ENCODE results near the gene SMIM9.

SMIM9 gene

DNA sequence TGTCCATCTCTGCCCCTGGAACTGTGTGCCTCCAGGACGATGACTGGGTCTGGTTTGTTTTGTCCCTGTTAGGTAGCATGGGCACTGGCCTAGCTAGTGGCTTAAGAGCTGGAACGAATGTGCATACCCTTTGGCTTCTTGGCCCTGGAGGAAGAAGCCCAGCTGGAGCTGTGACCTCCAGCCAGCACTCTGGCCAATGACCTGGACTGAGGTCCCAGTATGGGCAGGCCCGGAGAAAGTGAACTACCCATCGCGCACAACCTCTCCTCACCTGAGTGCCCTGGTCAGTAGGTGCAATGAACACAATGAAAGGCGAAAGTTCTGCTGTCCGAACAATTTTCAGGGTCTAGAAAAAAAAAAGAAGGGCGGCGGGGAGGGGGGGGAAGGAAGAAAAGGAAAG is 53.5 kb downstream of the SMIM9 start:
- H3K36me3 ChIP-seq (ENCODE audit: insufficient read depth, low read length), result peaks cover 18% of the 10 kb centered on the region
- no peak overlapping the region for H3K9ac ChIP-seq (ENCODE audit: low read depth, low read length)
- no peaks in the 10 kb centered on the region for H3K9me3 ChIP-seq (ENCODE audit: control insufficient read depth, insufficient read depth, low read length)
- no peaks in the 10 kb centered on the region for H3K4me1 ChIP-seq (ENCODE audit: insufficient read depth, low read length)

DNA sequence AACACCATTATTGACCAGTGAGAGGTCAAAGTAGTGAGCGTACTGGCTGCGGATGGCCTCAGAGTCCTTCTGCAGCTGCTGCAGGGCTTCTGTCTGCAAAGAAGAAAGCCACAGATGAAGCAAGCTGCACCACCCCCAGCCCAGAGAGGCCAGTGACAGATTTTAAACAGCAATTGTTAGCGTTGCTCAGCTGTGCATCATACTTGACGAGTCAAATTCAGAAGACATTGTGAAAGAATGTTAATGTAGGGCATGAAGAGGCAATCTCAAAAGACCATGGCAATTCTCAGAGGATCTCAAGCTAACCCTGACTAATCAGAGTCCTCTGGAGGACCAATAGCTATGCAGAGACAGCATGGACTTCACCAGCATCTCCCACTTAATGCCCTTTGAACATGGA is 55.2 kb downstream of the SMIM9 start:
- H3K9me3 ChIP-seq (ENCODE audit: control insufficient read depth, insufficient read depth, low read length), result no peaks in the 10 kb centered on the region

DNA sequence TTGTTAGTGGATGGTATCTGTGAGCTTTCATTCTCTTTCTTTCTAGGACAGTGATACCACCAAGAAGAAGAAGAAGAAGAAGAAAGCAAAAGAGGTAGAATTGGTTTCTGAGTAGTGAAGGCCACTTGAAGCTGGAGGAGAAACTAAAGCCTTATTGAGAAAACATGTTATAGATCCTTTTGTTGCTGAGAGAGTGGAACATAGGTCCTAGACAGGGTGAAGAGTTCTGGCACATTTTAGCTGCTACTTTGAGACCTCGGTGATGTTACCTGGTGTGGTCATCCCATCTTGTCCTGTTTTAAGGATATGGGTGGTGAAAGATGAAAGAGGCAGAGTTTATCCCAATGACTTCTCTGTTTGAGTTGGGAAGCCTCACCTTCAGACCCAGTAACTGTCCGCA is 57.7 kb downstream of the SMIM9 start:
- H3K4me1 ChIP-seq (ENCODE audit: insufficient read depth, low read length), result no peaks in the 10 kb centered on the region
- no peaks in the 10 kb centered on the region for H3K9me3 ChIP-seq (ENCODE audit: control insufficient read depth, insufficient read depth, low read length)
- H3K9ac ChIP-seq (ENCODE audit: low read depth, low read length), result no peak overlapping the region
- H3K36me3 ChIP-seq (ENCODE audit: insufficient read depth, low read length), result peaks cover 31% of the 10 kb centered on the region

More for the DNA sequence above, 55.2 kb downstream of the SMIM9 start:
- H3K4me1 ChIP-seq (ENCODE audit: insufficient read depth, low read length), result no peaks in the 10 kb centered on the region
- H3K9ac ChIP-seq (ENCODE audit: low read depth, low read length), result no peak overlapping the region
- H3K36me3 ChIP-seq (ENCODE audit: insufficient read depth, low read length), result peaks cover 22% of the 10 kb centered on the region

DNA sequence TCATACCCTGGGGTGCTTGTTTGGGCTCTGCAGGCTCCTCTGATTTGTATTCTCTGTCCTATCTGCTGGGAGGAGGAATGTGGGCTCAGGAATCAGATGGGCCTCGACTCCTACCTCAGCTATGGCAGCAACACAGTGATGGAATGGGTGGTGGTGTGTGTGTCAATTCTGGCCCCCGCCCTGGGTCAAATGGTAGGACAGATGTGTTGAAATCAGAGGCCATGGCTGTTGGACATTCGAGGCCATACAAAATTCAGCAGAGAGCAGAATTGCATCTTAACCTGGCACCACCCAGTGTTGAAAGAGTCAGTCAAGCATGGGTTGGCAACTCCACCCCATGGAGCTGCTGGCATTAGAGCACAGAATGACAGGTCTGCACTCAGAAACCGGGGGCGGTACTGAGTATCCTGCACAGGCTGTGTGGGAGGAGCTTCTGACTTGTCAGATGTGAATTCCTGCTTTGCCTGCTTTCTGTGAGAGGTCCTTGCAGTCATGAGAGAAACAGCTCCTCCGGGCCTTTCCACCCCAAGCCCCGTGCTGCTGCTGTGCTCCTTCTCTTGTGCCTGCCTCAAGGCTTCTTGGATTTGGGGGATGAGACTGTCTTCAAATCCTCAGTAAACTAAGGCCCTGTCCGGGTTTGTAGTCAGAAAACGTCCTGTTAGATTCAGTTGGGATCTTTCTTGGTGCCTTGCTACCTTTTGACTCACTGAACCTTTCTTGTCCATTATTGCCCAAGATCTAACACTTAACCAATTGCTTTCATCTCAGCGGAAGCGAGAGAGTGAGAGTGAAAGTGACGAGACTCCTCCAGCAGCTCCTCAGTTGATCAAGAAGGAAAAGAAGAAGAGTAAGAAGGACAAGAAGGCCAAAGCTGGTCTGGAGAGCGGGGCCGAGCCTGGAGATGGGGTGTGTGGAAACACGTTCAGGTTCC is 58.8 kb downstream of the SMIM9 start:
- Histone ChIP-seq H3K9me3 (ENCODE audit: control insufficient read depth, insufficient read depth, low read length) (no peaks in the 10 kb centered on the region; the same call in 1 of the 2 replicates), H3K9ac (ENCODE audit: low read depth, low read length) (no peak overlapping the region), H3K4me1 (ENCODE audit: insufficient read depth, low read length) (no peaks in the 10 kb centered on the region), H3K36me3 (ENCODE audit: insufficient read depth, low read length) (peaks cover 32% of the 10 kb centered on the region)

DNA sequence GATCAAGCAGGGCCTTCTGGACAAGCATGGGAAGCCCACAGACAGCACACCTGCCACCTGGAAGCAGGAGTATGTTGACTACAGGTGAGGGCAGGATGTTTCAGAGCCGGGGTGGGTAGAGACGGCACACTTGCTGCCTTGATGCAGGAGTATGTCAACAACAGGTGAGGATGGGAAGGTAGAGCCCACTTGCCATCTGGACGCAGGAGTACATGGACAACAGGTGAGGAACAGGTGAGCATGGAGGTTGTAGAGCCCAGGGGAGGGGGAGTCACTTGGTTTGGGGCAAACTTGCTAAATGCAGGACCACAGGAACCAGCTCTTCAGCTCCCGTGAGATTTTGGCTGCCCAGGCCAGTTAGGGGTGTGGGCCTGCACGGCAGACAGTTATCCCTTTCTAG is 59.8 kb downstream of the SMIM9 start:
- Histone ChIP-seq H3K9ac (ENCODE audit: low read depth, low read length) (no peak overlapping the region), H3K9me3 (ENCODE audit: control insufficient read depth, insufficient read depth, low read length) (no peaks in the 10 kb centered on the region; the same call in 1 of the 2 replicates), H3K36me3 (ENCODE audit: insufficient read depth, low read length) (peaks cover 32% of the 10 kb centered on the region)

More for the DNA sequence above, 59.8 kb downstream of the SMIM9 start:
- no peaks in the 10 kb centered on the region for H3K4me1 ChIP-seq (ENCODE audit: insufficient read depth, low read length)

All from ES-I3 (cell line).